ENCODE results near the gene ACAD10. TPM values are rescaled to one million over a fixed set of nuclear protein-coding genes. Genes with fewer than 3 reads are reported as not detected.
A peak's percentile ranks its signal among the peaks of the same experiment; 100 is the strongest.

The ACAD10 gene
- total and polyA plus RNA-seq, 2 experiments from 2014 or later: 7.6 to 12.0 TPM

DNA sequence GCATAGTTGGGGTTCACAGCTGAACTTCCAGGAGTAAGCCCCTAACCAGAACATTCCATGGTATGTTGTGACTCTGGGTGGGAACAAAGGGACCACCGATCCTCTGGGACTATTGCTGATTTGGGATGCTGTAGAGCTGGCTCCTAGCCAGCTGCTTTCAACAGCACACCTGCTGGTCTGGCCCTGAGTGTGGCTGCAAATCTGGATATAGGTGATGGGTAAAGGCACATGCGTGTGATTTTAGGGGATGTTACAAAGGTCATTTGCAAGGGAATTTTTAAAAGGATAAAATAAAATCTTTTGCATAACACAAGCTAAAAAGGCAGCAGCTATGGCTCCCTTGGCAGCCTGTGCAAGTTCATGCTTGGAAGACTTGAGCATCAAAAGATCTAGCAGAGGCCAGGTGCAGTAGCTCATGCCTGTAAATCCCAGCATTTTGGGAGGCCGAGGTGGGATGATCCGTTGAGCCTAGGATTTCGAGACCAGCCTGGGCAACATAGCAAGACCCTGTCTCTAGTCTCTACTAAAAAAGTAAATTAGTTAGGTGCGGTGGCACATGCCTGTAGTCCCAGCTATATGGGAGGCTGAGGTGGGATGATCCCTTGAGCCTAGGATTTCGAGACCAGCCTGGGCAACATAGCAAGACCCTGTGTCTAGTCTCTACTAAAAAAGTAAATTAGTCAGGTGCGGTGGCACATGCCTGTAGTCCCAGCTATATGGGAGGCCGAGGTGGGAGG lies 82.5 kb downstream of the ACAD10 start:
- H3K27ac ChIP-seq: no peak overlapping the region
- H2AFZ ChIP-seq: no peak overlapping the region
- no peaks in the 10 kb centered on the region for H3K4me1 ChIP-seq (ENCODE audit: insufficient read depth)
- in situ Hi-C loops (cut with MboI): no loop called here
- H3K9ac ChIP-seq: no peak overlapping the region
- H3K9me3 ChIP-seq (ENCODE audit: low read depth): no peaks in the 10 kb centered on the region
- H3K79me2 ChIP-seq (ENCODE audit: insufficient read depth): no peaks in the 10 kb centered on the region
- no peaks in the 10 kb centered on the region for H4K20me1 ChIP-seq (ENCODE audit: insufficient read depth)
- H3K4me2 ChIP-seq (ENCODE audit: unreplicated experiment): no peak overlapping the region
- no peak overlapping the region for H3K4me3 ChIP-seq
- H3K27me3 ChIP-seq (replicated peaks; ENCODE audit: insufficient read depth): no peaks in the 10 kb centered on the region; the same call in 1 of the 2 replicates
- H3K36me3 ChIP-seq (ENCODE audit: low read depth): no peaks in the 10 kb centered on the region
- no peak for DNase-seq
- 99 to 100% methylated on average over 9 of the region's 9 CpGs for WGBS, 2 experiments (ENCODE audit: low coverage in 1 of 2, low lambda C conversion rate in 2 of 2, missing lambda C conversion rate in 2 of 2)
- H3K9me2 ChIP-seq (ENCODE audit: insufficient read depth): no peaks in the 10 kb centered on the region
- peaks cover 3% of the 10 kb centered on the region; the same call in 1 of the 2 replicates for H3F3A ChIP-seq (ENCODE audit: insufficient read depth)
- TF ChIP-seq EZH2 (IDR thresholded peaks at IDR 0.05; ENCODE audit: insufficient read depth, poor library complexity, severe bottlenecking) (no peak), EZH2phosphoT487 (IDR thresholded peaks at IDR 0.05; ENCODE audit: insufficient read depth, low read depth) (no peak)

GRCh38 chr12:111769599-111769998 lies 83.7 kb downstream of the ACAD10 start:
- Histone ChIP-seq H4K20me1 (ENCODE audit: insufficient read depth) (no peaks in the 10 kb centered on the region), H3F3A (ENCODE audit: insufficient read depth) (peaks cover 11% of the 10 kb centered on the region; the same call in 1 of the 2 replicates), H2AFZ (no peak overlapping the region), H3K27me3 (replicated peaks; ENCODE audit: insufficient read depth) (no peaks in the 10 kb centered on the region), H3K4me3 (no peak overlapping the region), H3K9me3 (ENCODE audit: low read depth) (no peaks in the 10 kb centered on the region), H3K4me1 (ENCODE audit: insufficient read depth) (no peaks in the 10 kb centered on the region; the same call in 1 of the 2 replicates), H3K27ac (no peak overlapping the region), H3K79me2 (ENCODE audit: insufficient read depth) (no peaks in the 10 kb centered on the region), H3K9ac (no peak overlapping the region), H3K4me2 (ENCODE audit: unreplicated experiment) (no peak overlapping the region), H3K36me3 (ENCODE audit: low read depth) (no peaks in the 10 kb centered on the region), H3K9me2 (ENCODE audit: insufficient read depth) (no peaks in the 10 kb centered on the region)
- in situ Hi-C loops (cut with MboI): no loop called here
- DNase-seq: no peak
- WGBS, 2 experiments (ENCODE audit: low coverage in 1 of 2, low lambda C conversion rate in 2 of 2, missing lambda C conversion rate in 2 of 2): 87% methylated on average over 8 of the region's 8 CpGs
- TF ChIP-seq EZH2 (IDR thresholded peaks at IDR 0.05; ENCODE audit: insufficient read depth, poor library complexity, severe bottlenecking) (no peak), EZH2phosphoT487 (IDR thresholded peaks at IDR 0.05; ENCODE audit: insufficient read depth, low read depth) (no peak)

DNA sequence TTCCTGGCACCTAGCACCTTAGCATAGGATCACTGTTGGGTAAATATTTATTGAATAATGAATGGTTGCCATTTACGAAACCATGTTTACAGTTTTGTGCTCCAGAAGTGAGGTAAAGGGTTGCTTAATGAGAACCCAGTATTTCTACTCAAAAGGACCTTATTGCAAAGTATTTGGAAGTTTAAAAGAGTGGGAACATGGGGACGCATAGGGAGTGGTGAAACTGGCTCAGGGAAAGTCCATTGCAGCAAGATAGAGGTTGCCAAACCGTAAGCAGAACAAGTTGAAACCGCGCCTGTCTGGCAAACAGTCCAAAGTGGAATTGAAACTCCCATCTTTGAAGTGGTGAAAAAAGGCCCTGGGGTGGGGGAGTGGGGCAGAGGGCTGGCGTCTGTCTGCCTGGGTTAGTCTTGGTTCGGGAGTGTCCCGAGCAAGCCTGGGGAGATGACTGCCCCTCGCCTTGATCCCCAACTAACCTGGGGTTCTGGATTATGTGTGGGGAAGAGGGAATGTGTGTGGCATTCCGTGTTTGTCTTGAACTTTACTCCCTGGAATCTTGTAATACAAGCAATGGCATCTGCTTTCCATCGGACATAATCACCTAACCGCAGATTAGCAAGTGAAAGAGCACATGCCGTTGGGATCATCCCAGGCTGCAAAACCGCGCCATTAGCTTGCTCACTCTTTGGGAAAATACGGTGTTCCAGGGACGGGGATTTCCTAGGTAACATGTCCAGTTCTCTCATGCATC lies 88.1 kb downstream of the ACAD10 start:
- Histone ChIP-seq H4K20me1 (ENCODE audit: insufficient read depth) (no peaks in the 10 kb centered on the region), H2AFZ (peak overlapping the region; percentile 21; the same call in 1 of the 2 replicates), H3K4me2 (ENCODE audit: unreplicated experiment) (peak overlapping the region; percentile 36), H3F3A (ENCODE audit: insufficient read depth) (peaks cover 12% of the 10 kb centered on the region; the same call in 1 of the 2 replicates), H3K9me3 (ENCODE audit: low read depth) (no peaks in the 10 kb centered on the region), H3K27ac (no peak overlapping the region; the same call in 1 of the 2 replicates), H3K79me2 (ENCODE audit: insufficient read depth) (no peaks in the 10 kb centered on the region), H3K4me1 (ENCODE audit: insufficient read depth) (no peaks in the 10 kb centered on the region; the same call in 1 of the 2 replicates), H3K36me3 (ENCODE audit: low read depth) (no peaks in the 10 kb centered on the region), H3K9me2 (ENCODE audit: insufficient read depth) (no peaks in the 10 kb centered on the region), H3K27me3 (replicated peaks; ENCODE audit: insufficient read depth) (no peaks in the 10 kb centered on the region), H3K4me3 (peak overlapping the region; percentile 43), H3K9ac (no peak overlapping the region)
- WGBS, 2 experiments (ENCODE audit: low coverage in 1 of 2, low lambda C conversion rate in 2 of 2, missing lambda C conversion rate in 2 of 2): 8% methylated on average over 17 of the region's 17 CpGs
- in situ Hi-C loops (cut with MboI): no loop called here
- TF ChIP-seq EZH2 (IDR thresholded peaks at IDR 0.05; ENCODE audit: insufficient read depth, poor library complexity, severe bottlenecking) (no peak), EZH2phosphoT487 (IDR thresholded peaks at IDR 0.05; ENCODE audit: insufficient read depth, low read depth) (0 out of 2 replicates have a peak, but pooled peaks have one; percentile 78)
- DNase-seq: peak; percentile 83

Measured in GM23248 (cell line).